ENCODE results near the gene MANEAL.

The MANEAL gene

GRCh38 chr1:37839676-37840075, 46.0 kb downstream of the MANEAL start:
- Histone ChIP-seq H3K9ac (ENCODE audit: low read length) (no peak overlapping the region), H3K36me3 (ENCODE audit: control insufficient read depth, low read depth, low read length) (peaks cover 34% of the 10 kb centered on the region), H3K4me3 (ENCODE audit: low read length) (no peak overlapping the region), H3K4me1 (ENCODE audit: control insufficient read depth, low read depth, low read length) (no peaks in the 10 kb centered on the region), H3K9me3 (ENCODE audit: control insufficient read depth, low read depth, low read length) (no peaks in the 10 kb centered on the region), H3K27ac (ENCODE audit: low read length) (no peak overlapping the region), H3K27me3 (ENCODE audit: control insufficient read depth, insufficient read depth, low read length) (no peaks in the 10 kb centered on the region)

DNA sequence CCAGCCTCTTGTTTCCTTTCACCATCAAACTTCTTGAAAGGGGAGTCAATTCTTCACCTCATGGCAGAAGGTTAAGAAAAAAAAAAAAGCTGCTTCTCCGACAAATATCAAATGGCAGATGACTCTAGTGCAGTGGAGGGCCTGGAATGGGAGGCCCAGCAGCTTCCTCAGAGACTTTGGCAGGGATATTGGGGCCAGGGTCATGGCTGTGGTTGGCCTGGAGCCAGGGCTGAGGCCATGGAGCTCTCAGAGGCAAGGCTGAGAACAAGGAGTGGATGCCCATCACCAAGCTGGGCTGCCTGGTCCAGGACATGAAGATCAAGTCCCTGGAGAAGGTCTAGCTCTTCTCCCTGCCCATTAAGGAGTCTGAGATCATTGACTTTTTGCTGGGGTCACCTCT, 47.1 kb downstream of the MANEAL start:
- no peaks in the 10 kb centered on the region for H3K4me1 ChIP-seq (ENCODE audit: control insufficient read depth, low read depth, low read length)

DNA sequence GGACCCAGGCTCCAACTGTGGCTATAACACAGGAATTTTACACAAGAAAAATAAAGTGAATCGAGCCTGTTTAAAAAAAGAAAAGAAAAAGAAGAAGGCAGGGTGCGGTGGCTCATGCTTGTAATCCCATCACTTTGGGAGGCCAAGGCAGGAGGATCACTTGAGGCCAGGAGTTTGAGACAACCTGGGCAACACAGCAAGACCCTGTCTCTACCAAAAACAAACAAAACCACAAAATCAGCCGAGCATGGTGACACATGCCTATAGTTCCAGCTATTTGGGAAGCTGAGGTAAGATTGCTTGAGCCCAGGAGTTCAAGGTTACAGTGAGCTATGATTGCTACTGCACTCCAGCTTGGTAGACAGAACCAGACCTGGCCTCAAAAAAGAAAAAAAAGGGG, 48.0 kb downstream of the MANEAL start:
- H3K36me3 ChIP-seq (ENCODE audit: control insufficient read depth, low read depth, low read length) = peaks cover 21% of the 10 kb centered on the region
- no peaks in the 10 kb centered on the region for H3K27me3 ChIP-seq (ENCODE audit: control insufficient read depth, insufficient read depth, low read length)
- no peak overlapping the region for H3K4me3 ChIP-seq (ENCODE audit: low read length)
- no peak overlapping the region for H3K9ac ChIP-seq (ENCODE audit: low read length)
- no peaks in the 10 kb centered on the region for H3K4me1 ChIP-seq (ENCODE audit: control insufficient read depth, low read depth, low read length)
- H3K27ac ChIP-seq (ENCODE audit: low read length) = no peak overlapping the region
- no peaks in the 10 kb centered on the region for H3K9me3 ChIP-seq (ENCODE audit: control insufficient read depth, low read depth, low read length)

More for the DNA sequence above, 47.1 kb downstream of the MANEAL start:
- Histone ChIP-seq H3K36me3 (ENCODE audit: control insufficient read depth, low read depth, low read length) (peaks cover 26% of the 10 kb centered on the region), H3K4me3 (ENCODE audit: low read length) (no peak overlapping the region), H3K27me3 (ENCODE audit: control insufficient read depth, insufficient read depth, low read length) (no peaks in the 10 kb centered on the region), H3K9ac (ENCODE audit: low read length) (no peak overlapping the region), H3K27ac (ENCODE audit: low read length) (no peak overlapping the region), H3K9me3 (ENCODE audit: control insufficient read depth, low read depth, low read length) (no peaks in the 10 kb centered on the region)

- H3K27ac ChIP-seq (ENCODE audit: low read length) = no peak overlapping the region
- no peaks in the 10 kb centered on the region for H3K4me1 ChIP-seq (ENCODE audit: control insufficient read depth, low read depth, low read length)
- no peak overlapping the region for H3K9ac ChIP-seq (ENCODE audit: low read length)
- no peak overlapping the region for H3K4me3 ChIP-seq (ENCODE audit: low read length)
- no peaks in the 10 kb centered on the region for H3K27me3 ChIP-seq (ENCODE audit: control insufficient read depth, insufficient read depth, low read length)
- H3K9me3 ChIP-seq (ENCODE audit: control insufficient read depth, low read depth, low read length) = no peaks in the 10 kb centered on the region
- peaks cover 7% of the 10 kb centered on the region for H3K36me3 ChIP-seq (ENCODE audit: control insufficient read depth, low read depth, low read length)
Measured at GRCh38 chr1:37844536-37844935, 50.9 kb downstream of the MANEAL start.

DNA sequence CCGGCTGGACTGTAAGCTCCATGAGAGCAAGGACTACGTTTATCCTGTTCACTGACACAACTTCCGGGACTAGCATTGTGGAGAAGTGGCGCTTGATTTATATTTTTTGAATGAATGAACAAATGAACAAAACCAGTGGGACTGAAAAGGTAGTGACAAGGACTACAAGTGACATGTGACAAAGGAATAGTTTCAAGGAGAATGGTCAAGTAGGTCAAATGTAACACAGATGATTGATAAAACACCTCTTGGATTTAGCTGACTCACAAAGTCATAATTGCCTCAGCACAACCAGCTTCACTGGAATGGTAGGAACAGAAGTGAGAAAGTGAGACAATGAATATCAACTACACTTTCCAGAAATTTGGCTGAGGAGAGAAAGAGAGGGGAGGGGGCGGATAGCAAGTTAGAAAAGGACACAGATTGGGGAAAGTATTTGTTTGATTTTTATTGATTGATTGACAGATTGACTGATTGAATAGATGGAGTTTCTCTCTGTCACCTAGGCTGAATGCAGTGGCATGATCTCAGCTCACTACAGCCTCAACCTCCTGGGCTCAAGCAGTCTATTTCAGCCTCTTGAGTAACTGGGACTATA, 51.5 kb downstream of the MANEAL start:
- Histone ChIP-seq H3K9ac (ENCODE audit: low read length) (no peak overlapping the region), H3K4me1 (ENCODE audit: control insufficient read depth, low read depth, low read length) (no peaks in the 10 kb centered on the region), H3K9me3 (ENCODE audit: control insufficient read depth, low read depth, low read length) (no peaks in the 10 kb centered on the region), H3K27me3 (ENCODE audit: control insufficient read depth, insufficient read depth, low read length) (no peaks in the 10 kb centered on the region), H3K27ac (ENCODE audit: low read length) (no peak overlapping the region), H3K4me3 (ENCODE audit: low read length) (no peak overlapping the region), H3K36me3 (ENCODE audit: control insufficient read depth, low read depth, low read length) (peaks cover under 1% of the 10 kb centered on the region)

- no peaks in the 10 kb centered on the region for H3K4me1 ChIP-seq (ENCODE audit: control insufficient read depth, low read depth, low read length)
- no peak overlapping the region for H3K4me3 ChIP-seq (ENCODE audit: low read length)
- H3K9me3 ChIP-seq (ENCODE audit: control insufficient read depth, low read depth, low read length) = no peaks in the 10 kb centered on the region
- H3K27me3 ChIP-seq (ENCODE audit: control insufficient read depth, insufficient read depth, low read length) = no peaks in the 10 kb centered on the region
- no peaks in the 10 kb centered on the region for H3K36me3 ChIP-seq (ENCODE audit: control insufficient read depth, low read depth, low read length)
- H3K9ac ChIP-seq (ENCODE audit: low read length) = no peak overlapping the region
- H3K27ac ChIP-seq (ENCODE audit: low read length) = no peak overlapping the region
Measured at GRCh38 chr1:37845786-37846185, 52.1 kb downstream of the MANEAL start.

- Histone ChIP-seq H3K27me3 (ENCODE audit: control insufficient read depth, insufficient read depth, low read length) (no peaks in the 10 kb centered on the region), H3K4me1 (ENCODE audit: control insufficient read depth, low read depth, low read length) (no peaks in the 10 kb centered on the region), H3K9ac (ENCODE audit: low read length) (no peak overlapping the region), H3K36me3 (ENCODE audit: control insufficient read depth, low read depth, low read length) (no peaks in the 10 kb centered on the region), H3K4me3 (ENCODE audit: low read length) (no peak overlapping the region), H3K9me3 (ENCODE audit: control insufficient read depth, low read depth, low read length) (no peaks in the 10 kb centered on the region), H3K27ac (ENCODE audit: low read length) (no peak overlapping the region)
Measured at GRCh38 chr1:37846647-37847339, 53.1 kb downstream of the MANEAL start.

DNA sequence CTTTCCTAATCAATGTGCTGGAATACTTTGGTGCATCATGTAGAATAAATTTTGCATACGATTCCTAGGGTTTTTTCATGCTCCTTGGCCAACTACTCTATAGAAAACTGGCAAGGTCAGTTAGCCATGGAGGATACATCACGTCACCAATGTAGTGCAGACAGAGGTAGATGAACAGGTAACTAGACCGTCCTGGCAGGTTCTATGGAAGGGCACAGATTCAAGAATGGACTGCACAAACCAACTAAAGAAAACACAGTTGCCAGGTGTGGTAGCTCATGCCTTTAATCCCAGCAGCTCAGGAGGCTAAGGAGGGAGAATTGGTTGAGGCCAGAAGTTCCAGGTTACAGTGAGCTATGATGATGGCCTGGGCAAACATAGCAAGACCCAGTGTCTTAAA, 55.8 kb downstream of the MANEAL start:
- Histone ChIP-seq H3K4me1 (ENCODE audit: control insufficient read depth, low read depth, low read length) (no peaks in the 10 kb centered on the region), H3K4me3 (ENCODE audit: low read length) (no peak overlapping the region), H3K9me3 (ENCODE audit: control insufficient read depth, low read depth, low read length) (no peaks in the 10 kb centered on the region), H3K9ac (ENCODE audit: low read length) (no peak overlapping the region), H3K36me3 (ENCODE audit: control insufficient read depth, low read depth, low read length) (no peaks in the 10 kb centered on the region), H3K27ac (ENCODE audit: low read length) (no peak overlapping the region), H3K27me3 (ENCODE audit: control insufficient read depth, insufficient read depth, low read length) (no peaks in the 10 kb centered on the region)

- Histone ChIP-seq H3K4me3 (ENCODE audit: low read length) (no peak overlapping the region), H3K27me3 (ENCODE audit: control insufficient read depth, insufficient read depth, low read length) (no peaks in the 10 kb centered on the region), H3K27ac (ENCODE audit: low read length) (no peak overlapping the region), H3K9ac (ENCODE audit: low read length) (no peak overlapping the region), H3K4me1 (ENCODE audit: control insufficient read depth, low read depth, low read length) (no peaks in the 10 kb centered on the region), H3K36me3 (ENCODE audit: control insufficient read depth, low read depth, low read length) (peaks cover 6% of the 10 kb centered on the region), H3K9me3 (ENCODE audit: control insufficient read depth, low read depth, low read length) (no peaks in the 10 kb centered on the region)
Measured at GRCh38 chr1:37850352-37850955, 56.8 kb downstream of the MANEAL start.
